GM23338 (cell line): ENCODE data around the gene AHCYL1.

Source experiments
- CREB1 ChIP-seq: fragments of 250-450 bp; sonication (Bioruptor Pico); IDR thresholded peaks from 2 replicates; pipeline ENCODE4 v1.5.0; 2020; ENCODE audit warnings: low read depth, mild to moderate bottlenecking, moderate library complexity
- EZH2 ChIP-seq: fragments of 200-600 bp; sonication (generic); IDR thresholded peaks from one replicate; pipeline ENCODE4 v1.8.0; 2017; ENCODE audit warnings: antibody characterized with exemption, mild to moderate bottlenecking, low read depth; ENCODE audit not compliant: unreplicated experiment
- EZH2phosphoT487 ChIP-seq: fragments of 200-600 bp; sonication (generic); IDR thresholded peaks from one replicate; pipeline ENCODE4 v1.8.1; 2018; ENCODE audit warnings: antibody characterized with exemption; ENCODE audit not compliant: unreplicated experiment
- JUNB ChIP-seq: IDR thresholded peaks from one replicate; pipeline ENCODE4 v1.6.1; 2016; ENCODE audit warnings: antibody characterized with exemption; ENCODE audit not compliant: unreplicated experiment
- POLR2AphosphoS5 ChIP-seq: IDR thresholded peaks from 2 replicates; pipeline ENCODE4 v1.6.1; 2016; ENCODE audit warnings: antibody characterized with exemption, low read depth
- STAT1 ChIP-seq: IDR thresholded peaks from one replicate; pipeline ENCODE4 v1.6.1; 2016; ENCODE audit warnings: antibody characterized with exemption; ENCODE audit not compliant: unreplicated experiment
- TF ChIP-seq, protein P1 (sequence below), 2 experiments: fragments of 200-600 bp in 1 of 2; sonication (generic) in 1 of 2; conservative IDR thresholded peaks; 2 replicates each; pipeline versions ENCODE4 v1.5.1 to v1.6.1; 2016 to 2017; ENCODE audit warnings: antibody characterized with exemption in 2 of 2, low read depth in 2 of 2, mild to moderate bottlenecking in 2 of 2, moderate library complexity in 1 of 2
- TF ChIP-seq, protein P2 (sequence below): IDR thresholded peaks from one replicate; pipeline ENCODE4 v1.6.1; 2018; ENCODE audit warnings: antibody characterized with exemption; ENCODE audit not compliant: unreplicated experiment
- TF ChIP-seq, protein P3 (sequence below): IDR thresholded peaks from 2 replicates; pipeline ENCODE4 v1.6.1; 2016; ENCODE audit warnings: antibody characterized with exemption

DNA sequence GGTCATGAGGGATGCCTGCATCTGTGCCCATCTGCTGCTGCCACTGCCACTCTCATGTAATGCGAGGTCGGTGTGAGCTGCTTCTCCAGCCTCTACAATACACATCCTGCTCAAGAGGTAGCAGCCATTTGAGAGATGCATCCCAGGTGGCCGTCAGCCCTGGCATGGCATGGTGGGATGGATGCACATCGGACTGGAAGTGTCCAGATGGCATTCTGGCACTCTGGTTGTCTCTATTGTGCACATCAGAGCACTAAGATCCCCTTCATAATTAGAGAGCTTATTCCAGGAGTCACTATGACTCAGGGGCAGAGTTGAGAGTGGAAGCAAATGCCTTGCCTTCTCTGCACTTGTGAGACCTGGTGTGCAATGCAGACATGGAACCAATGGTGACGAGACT, 53.7 kb downstream of the AHCYL1 start:
- TF ChIP-seq, protein P1, sequence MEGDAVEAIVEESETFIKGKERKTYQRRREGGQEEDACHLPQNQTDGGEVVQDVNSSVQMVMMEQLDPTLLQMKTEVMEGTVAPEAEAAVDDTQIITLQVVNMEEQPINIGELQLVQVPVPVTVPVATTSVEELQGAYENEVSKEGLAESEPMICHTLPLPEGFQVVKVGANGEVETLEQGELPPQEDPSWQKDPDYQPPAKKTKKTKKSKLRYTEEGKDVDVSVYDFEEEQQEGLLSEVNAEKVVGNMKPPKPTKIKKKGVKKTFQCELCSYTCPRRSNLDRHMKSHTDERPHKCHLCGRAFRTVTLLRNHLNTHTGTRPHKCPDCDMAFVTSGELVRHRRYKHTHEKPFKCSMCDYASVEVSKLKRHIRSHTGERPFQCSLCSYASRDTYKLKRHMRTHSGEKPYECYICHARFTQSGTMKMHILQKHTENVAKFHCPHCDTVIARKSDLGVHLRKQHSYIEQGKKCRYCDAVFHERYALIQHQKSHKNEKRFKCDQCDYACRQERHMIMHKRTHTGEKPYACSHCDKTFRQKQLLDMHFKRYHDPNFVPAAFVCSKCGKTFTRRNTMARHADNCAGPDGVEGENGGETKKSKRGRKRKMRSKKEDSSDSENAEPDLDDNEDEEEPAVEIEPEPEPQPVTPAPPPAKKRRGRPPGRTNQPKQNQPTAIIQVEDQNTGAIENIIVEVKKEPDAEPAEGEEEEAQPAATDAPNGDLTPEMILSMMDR (conservative IDR thresholded peaks at IDR 0.05; ENCODE audit: low read depth in 2 of 2), result no peak
- no peak for TF ChIP-seq EZH2
- TF ChIP-seq JUNB, result no peak
- TF ChIP-seq, protein P2, sequence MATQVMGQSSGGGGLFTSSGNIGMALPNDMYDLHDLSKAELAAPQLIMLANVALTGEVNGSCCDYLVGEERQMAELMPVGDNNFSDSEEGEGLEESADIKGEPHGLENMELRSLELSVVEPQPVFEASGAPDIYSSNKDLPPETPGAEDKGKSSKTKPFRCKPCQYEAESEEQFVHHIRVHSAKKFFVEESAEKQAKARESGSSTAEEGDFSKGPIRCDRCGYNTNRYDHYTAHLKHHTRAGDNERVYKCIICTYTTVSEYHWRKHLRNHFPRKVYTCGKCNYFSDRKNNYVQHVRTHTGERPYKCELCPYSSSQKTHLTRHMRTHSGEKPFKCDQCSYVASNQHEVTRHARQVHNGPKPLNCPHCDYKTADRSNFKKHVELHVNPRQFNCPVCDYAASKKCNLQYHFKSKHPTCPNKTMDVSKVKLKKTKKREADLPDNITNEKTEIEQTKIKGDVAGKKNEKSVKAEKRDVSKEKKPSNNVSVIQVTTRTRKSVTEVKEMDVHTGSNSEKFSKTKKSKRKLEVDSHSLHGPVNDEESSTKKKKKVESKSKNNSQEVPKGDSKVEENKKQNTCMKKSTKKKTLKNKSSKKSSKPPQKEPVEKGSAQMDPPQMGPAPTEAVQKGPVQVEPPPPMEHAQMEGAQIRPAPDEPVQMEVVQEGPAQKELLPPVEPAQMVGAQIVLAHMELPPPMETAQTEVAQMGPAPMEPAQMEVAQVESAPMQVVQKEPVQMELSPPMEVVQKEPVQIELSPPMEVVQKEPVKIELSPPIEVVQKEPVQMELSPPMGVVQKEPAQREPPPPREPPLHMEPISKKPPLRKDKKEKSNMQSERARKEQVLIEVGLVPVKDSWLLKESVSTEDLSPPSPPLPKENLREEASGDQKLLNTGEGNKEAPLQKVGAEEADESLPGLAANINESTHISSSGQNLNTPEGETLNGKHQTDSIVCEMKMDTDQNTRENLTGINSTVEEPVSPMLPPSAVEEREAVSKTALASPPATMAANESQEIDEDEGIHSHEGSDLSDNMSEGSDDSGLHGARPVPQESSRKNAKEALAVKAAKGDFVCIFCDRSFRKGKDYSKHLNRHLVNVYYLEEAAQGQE, result no peak
- no peak for TF ChIP-seq EZH2phosphoT487
- TF ChIP-seq POLR2AphosphoS5, result no peak
- TF ChIP-seq CREB1 (CRISPR knock-in tag), result no peak
- TF ChIP-seq, protein P3, sequence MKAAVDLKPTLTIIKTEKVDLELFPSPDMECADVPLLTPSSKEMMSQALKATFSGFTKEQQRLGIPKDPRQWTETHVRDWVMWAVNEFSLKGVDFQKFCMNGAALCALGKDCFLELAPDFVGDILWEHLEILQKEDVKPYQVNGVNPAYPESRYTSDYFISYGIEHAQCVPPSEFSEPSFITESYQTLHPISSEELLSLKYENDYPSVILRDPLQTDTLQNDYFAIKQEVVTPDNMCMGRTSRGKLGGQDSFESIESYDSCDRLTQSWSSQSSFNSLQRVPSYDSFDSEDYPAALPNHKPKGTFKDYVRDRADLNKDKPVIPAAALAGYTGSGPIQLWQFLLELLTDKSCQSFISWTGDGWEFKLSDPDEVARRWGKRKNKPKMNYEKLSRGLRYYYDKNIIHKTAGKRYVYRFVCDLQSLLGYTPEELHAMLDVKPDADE, result no peak
- TF ChIP-seq STAT1, result no peak
